Measurements from ENCODE around the gene TLE1.
"Not testable (repeated sequence)": the region's sequence is repeated elsewhere in the genome, so short reads cannot be mapped to it uniquely, and the experiment has no call there.

The TLE1 gene

GRCh38 chr9:81602887-81603680, 86.3 kb downstream of the TLE1 start:
- in situ Hi-C loops (cut with HindIII; ENCODE audit: low sequenced_read_pairs), result no loop called here

- in situ Hi-C loops (cut with HindIII; ENCODE audit: low sequenced_read_pairs), result no loop called here
Measured at GRCh38 chr9:81601639-81602623, 87.4 kb downstream of the TLE1 start.

- in situ Hi-C loops (cut with HindIII; ENCODE audit: low sequenced_read_pairs), result no loop called here
Measured at GRCh38 chr9:81600631-81601030, 88.7 kb downstream of the TLE1 start.

GRCh38 chr9:81599837-81600236, 89.5 kb downstream of the TLE1 start:
- in situ Hi-C loops (cut with HindIII; ENCODE audit: low sequenced_read_pairs), result no loop called here

- in situ Hi-C loops (cut with HindIII; ENCODE audit: low sequenced_read_pairs), result no loop called here
Measured at GRCh38 chr9:81598811-81599210, 90.5 kb downstream of the TLE1 start.

GRCh38 chr9:81598123-81598497, 91.2 kb downstream of the TLE1 start:
- in situ Hi-C loops (cut with HindIII; ENCODE audit: low sequenced_read_pairs), result no loop called here

- in situ Hi-C loops (cut with HindIII; ENCODE audit: low sequenced_read_pairs), result no loop called here
Measured at GRCh38 chr9:81597419-81598122, 91.8 kb downstream of the TLE1 start.

- in situ Hi-C loops (cut with HindIII; ENCODE audit: low sequenced_read_pairs), result no loop called here
Measured at GRCh38 chr9:81596679-81597418, 92.5 kb downstream of the TLE1 start.

- in situ Hi-C loops (cut with HindIII; ENCODE audit: low sequenced_read_pairs), result no loop called here
Measured at GRCh38 chr9:81595887-81596543, 93.3 kb downstream of the TLE1 start.

GRCh38 chr9:81595293-81595692, 94.1 kb downstream of the TLE1 start:
- in situ Hi-C loops (cut with HindIII; ENCODE audit: low sequenced_read_pairs), result not testable (repeated sequence)

GRCh38 chr9:81594415-81594814, 94.9 kb downstream of the TLE1 start:
- in situ Hi-C loops (cut with HindIII; ENCODE audit: low sequenced_read_pairs), result no loop called here

- in situ Hi-C loops (cut with HindIII; ENCODE audit: low sequenced_read_pairs), result no loop called here
Measured at GRCh38 chr9:81592887-81593266, 96.5 kb downstream of the TLE1 start.

- in situ Hi-C loops (cut with HindIII; ENCODE audit: low sequenced_read_pairs), result no loop called here
Measured at GRCh38 chr9:81591791-81592190, 97.6 kb downstream of the TLE1 start.

GRCh38 chr9:81590688-81591087, 98.7 kb downstream of the TLE1 start:
- in situ Hi-C loops (cut with HindIII; ENCODE audit: low sequenced_read_pairs), result no loop called here

- in situ Hi-C loops (cut with HindIII; ENCODE audit: low sequenced_read_pairs), result no loop called here
Measured at GRCh38 chr9:81589819-81590218, 99.5 kb downstream of the TLE1 start.

- in situ Hi-C loops (cut with HindIII; ENCODE audit: low sequenced_read_pairs), result no loop called here
Measured at GRCh38 chr9:81589392-81589791, 100.0 kb downstream of the TLE1 start.

GRCh38 chr9:81588148-81588871, 101.0 kb downstream of the TLE1 start:
- in situ Hi-C loops (cut with HindIII; ENCODE audit: low sequenced_read_pairs), result no loop called here

- in situ Hi-C loops (cut with HindIII; ENCODE audit: low sequenced_read_pairs), result no loop called here
Measured at GRCh38 chr9:81586786-81587185, 102.6 kb downstream of the TLE1 start.

GRCh38 chr9:81585191-81585763, 104.1 kb downstream of the TLE1 start:
- in situ Hi-C loops (cut with HindIII; ENCODE audit: low sequenced_read_pairs), result no loop called here
